Omental fat pad (tissue), 4 donors: Measurements from ENCODE around the gene COL26A1. TPM values are rescaled to one million over a fixed set of nuclear protein-coding genes. Genes with fewer than 3 reads are reported as not detected.

Experiments used
- ATAC-seq: fragments of 150-250 bp; one replicate; pipeline ENCODE4 v1.9.1; 2016; ENCODE audit warnings: mild to moderate bottlenecking, moderate library complexity; ENCODE audit not compliant: low FRiP score
- DNase-seq: peaks from one replicate; pipeline ENCODE4 v3.0.0-alpha.2; 2019; ENCODE audit warnings: low spot score
- total RNA-seq, 4 donors: library from RNA; depleted of rRNA; stranded (reverse); fragments of >200 nt; gene quantifications; one replicate each; pipeline ENCODE4 v1.1.0, GENCODE V29; 2016
- TF ChIP-seq, protein P1 (sequence below), 3 donors: fragments of 450-650 bp; IDR thresholded peaks; one replicate each; pipeline ENCODE4 v1.5.1; 2016 to 2017; ENCODE audit warnings: antibody characterized with exemption in 3 of 3, mild to moderate bottlenecking in 3 of 3, moderate library complexity in 2 of 3

COL26A1 gene
- total RNA-seq, 4 donors from 2014 or later = 0.37 TPM; not detected in 3

GRCh38 chr7:101586078-101586905 lies 223.6 kb downstream of the COL26A1 start:
- no peak for DNase-seq
- no peak for ATAC-seq
- TF ChIP-seq, protein P1, sequence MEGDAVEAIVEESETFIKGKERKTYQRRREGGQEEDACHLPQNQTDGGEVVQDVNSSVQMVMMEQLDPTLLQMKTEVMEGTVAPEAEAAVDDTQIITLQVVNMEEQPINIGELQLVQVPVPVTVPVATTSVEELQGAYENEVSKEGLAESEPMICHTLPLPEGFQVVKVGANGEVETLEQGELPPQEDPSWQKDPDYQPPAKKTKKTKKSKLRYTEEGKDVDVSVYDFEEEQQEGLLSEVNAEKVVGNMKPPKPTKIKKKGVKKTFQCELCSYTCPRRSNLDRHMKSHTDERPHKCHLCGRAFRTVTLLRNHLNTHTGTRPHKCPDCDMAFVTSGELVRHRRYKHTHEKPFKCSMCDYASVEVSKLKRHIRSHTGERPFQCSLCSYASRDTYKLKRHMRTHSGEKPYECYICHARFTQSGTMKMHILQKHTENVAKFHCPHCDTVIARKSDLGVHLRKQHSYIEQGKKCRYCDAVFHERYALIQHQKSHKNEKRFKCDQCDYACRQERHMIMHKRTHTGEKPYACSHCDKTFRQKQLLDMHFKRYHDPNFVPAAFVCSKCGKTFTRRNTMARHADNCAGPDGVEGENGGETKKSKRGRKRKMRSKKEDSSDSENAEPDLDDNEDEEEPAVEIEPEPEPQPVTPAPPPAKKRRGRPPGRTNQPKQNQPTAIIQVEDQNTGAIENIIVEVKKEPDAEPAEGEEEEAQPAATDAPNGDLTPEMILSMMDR (IDR thresholded peaks at IDR 0.05) = no peak

DNA sequence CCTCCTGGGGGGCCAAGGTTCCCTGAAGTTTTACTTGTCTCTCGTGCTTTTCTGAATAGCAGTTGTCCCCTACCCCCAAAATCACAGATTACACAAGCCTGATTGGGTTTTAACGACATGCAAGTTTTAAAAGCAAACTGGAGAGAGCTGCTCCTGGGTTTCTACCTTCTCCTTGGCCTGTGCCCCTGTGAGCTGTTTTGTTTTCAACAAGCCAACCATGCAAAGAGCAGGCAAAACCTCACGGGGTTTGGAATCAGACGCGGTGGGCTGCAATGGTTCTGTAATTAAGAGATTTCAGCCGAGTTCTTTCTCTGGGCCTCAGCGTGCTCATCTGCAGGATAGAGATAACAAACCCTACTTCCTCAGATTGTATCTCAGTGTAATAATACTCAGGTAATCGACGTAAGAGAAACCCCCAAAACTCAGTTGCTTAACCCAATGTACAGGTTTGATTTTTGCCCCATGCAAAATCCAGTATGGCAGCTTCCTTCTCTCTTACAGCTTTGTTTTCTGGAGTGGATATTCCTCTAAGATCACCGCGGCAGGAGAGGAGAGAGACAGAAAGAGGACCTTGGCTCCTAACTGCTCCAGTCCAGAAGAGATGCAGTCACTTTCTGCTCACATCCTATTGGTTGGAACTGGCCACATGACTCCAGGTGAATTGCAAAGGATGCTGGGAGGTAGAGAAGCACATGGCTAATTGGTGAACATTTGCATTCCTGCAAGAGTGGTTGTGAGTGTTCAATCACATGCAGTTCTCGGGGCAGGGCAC lies 224.4 kb downstream of the COL26A1 start:
- ATAC-seq = no peak
- no peak for DNase-seq
- TF ChIP-seq, protein P1 (IDR thresholded peaks at IDR 0.05) = no peak

DNA sequence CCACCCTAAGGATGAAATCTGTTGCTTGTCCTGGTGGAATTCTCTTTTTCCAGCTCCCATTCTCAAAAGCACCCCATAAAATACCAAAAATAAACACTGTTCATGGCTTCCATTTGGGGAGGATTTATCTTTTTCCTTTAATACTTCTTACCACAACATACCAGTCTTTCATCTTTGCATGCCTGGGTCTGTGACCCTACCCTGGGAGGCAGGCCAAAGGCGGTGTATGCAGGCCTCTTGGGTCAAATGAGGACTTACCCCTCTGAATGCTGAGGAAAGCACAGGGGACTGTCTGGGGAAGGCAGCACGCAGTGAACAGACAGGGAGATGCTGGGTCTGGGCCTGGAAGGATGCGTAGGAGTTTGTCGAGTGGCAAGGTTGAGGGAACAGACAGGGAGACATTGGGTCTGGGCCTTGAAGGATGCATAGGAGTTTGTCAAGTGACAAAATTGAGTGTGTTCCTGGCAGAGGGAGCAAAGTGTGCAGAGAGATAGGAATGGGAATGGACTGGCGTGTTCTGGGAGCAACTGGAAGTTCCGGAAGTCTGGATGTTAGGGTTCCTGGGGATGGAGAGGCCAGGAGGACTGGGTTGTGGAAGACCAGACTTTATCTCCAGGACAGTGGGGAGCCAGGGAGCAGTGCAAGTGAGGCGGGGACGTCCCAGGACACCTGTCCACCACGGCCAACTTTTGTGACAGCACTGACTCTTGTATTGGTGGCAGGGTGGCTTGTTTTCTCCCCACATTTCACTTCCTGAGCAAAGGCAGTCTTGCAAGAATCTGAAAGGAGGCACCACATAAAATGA lies 225.7 kb downstream of the COL26A1 start:
- TF ChIP-seq, protein P1 (IDR thresholded peaks at IDR 0.05) = no peak
- DNase-seq (no peak), ATAC-seq (no peak)

- DNase-seq (no peak), ATAC-seq (no peak)
- TF ChIP-seq, protein P1 (IDR thresholded peaks at IDR 0.05) = no peak
These were observed 226.4 kb downstream of the COL26A1 start for GRCh38 chr7:101589052-101589451.

DNA sequence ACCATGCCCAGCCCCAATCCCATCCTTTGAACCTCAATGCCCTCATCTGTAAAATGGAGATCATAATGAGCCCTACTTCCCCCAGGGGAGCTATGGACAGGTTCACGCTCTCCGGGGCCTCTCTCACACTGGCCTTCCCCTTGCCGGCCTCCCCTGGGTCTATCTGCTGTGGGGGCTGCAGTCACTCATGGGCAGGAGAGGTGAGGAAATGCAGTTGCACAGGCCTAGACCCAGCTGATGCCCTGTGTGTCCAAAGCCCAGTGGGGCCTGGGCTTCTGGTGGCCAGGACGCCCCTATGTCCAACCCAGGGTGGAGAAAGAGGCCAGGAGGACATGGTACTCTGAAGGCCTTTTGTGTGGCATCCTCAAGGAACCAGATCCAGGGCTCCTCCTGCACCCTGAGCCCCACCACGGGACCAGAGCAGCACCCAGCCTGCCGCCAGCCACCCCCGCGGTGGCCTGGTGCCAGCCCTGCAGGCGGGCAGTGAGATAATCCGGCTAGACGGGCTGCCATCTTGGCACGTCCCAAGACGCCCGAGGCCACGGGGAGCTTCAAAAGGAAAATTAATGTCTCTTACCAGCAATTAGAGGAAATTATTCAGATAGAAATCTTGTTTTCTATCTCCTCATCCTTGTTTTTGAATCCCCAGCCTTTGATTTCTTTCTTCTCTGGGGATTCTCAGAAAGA lies 227.4 kb downstream of the COL26A1 start:
- ATAC-seq (no peak), DNase-seq (no peak)
- TF ChIP-seq, protein P1 (IDR thresholded peaks at IDR 0.05) = no peak

GRCh38 chr7:101590663-101591435 lies 228.2 kb downstream of the COL26A1 start:
- TF ChIP-seq, protein P1 (IDR thresholded peaks at IDR 0.05) = no peak
- ATAC-seq = no peak
- DNase-seq = no peak
